GM06990 (cell line): ENCODE measurements around the gene PALMD.

Experiments used
- DNase-seq: peaks from one replicate; pipeline ENCODE4 v3.0.0-alpha.2; 2011; ENCODE audit not compliant: insufficient read length; ENCODE audit errors: extremely low read depth
- H3K27me3 ChIP-seq: replicated peaks from 2 replicates; pipeline ENCODE4 v1.6.0; 2011; ENCODE audit warnings: low read length; ENCODE audit not compliant: control insufficient read depth, insufficient read depth
- H3K36me3 ChIP-seq: 2 replicates; pipeline ENCODE4 v1.5.1; 2011; ENCODE audit warnings: low read length; ENCODE audit not compliant: control insufficient read depth, insufficient read depth
- H3K4me3 ChIP-seq: replicated peaks from 2 replicates; pipeline ENCODE4 v1.5.1; 2011; ENCODE audit warnings: low read depth, mild to moderate bottlenecking, control low read depth, low read length
- TF ChIP-seq, protein P1 (sequence below): IDR thresholded peaks from 2 replicates; pipeline ENCODE4 v1.5.1; 2011; ENCODE audit warnings: low read length, control low read depth, mild to moderate bottlenecking, inconsistent platforms; ENCODE audit not compliant: insufficient read depth, poor library complexity, severe bottlenecking

Gene PALMD

DNA sequence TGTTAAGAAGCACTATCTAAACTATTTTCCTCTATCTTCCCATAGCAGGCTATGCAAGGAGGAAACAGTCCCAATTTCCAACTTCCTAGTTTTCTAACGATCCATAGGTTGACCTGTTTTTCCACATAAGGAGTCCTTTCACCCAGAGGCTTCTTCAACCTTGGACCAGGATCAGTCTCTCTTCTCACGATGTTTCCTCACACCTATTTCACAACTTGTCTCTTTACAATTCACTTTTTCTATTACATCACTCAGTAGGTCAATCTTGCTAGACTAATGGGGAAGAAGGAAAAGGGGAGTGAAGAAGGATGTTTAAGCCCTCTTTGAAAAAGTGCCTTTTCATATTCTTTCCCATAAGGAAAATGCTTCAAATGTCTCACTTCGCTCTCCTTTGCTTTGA lies 15.9 kb downstream of the PALMD start:
- Histone ChIP-seq H3K36me3 (no peaks in the 10 kb centered on the region), H3K4me3 (no peak overlapping the region), H3K27me3 (no peaks in the 10 kb centered on the region)
- no peak for DNase-seq
- TF ChIP-seq, protein P1, sequence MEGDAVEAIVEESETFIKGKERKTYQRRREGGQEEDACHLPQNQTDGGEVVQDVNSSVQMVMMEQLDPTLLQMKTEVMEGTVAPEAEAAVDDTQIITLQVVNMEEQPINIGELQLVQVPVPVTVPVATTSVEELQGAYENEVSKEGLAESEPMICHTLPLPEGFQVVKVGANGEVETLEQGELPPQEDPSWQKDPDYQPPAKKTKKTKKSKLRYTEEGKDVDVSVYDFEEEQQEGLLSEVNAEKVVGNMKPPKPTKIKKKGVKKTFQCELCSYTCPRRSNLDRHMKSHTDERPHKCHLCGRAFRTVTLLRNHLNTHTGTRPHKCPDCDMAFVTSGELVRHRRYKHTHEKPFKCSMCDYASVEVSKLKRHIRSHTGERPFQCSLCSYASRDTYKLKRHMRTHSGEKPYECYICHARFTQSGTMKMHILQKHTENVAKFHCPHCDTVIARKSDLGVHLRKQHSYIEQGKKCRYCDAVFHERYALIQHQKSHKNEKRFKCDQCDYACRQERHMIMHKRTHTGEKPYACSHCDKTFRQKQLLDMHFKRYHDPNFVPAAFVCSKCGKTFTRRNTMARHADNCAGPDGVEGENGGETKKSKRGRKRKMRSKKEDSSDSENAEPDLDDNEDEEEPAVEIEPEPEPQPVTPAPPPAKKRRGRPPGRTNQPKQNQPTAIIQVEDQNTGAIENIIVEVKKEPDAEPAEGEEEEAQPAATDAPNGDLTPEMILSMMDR = no peak

DNA sequence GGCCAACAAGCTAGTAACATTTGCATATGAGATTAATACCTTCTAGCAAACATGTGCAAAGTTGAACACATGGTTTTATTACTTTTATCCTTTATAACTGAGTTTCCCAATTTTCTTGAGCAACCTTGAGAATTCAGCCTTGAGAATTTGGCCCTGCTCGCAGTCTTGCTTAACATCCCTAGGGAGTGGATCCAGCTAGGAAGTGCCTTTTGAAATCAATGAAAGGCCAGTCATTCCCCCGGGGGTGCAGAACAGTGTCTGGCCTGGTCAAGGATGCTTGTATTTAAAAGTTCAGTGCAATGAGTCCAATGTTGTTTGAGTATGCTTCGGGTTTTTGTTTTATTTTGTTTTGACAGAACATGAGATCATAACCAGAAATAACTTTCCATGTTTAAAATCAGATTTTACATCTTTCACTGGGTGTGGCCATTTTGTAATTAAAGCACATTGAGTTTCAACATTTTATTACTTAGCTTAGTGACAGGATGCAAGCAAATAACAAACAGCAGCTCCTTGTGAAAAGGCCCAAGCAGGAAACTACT lies 16.7 kb downstream of the PALMD start:
- no peak for DNase-seq
- no peaks in the 10 kb centered on the region for H3K27me3 ChIP-seq
- no peaks in the 10 kb centered on the region for H3K36me3 ChIP-seq
- no peak overlapping the region for H3K4me3 ChIP-seq
- TF ChIP-seq, protein P1 = no peak

DNA sequence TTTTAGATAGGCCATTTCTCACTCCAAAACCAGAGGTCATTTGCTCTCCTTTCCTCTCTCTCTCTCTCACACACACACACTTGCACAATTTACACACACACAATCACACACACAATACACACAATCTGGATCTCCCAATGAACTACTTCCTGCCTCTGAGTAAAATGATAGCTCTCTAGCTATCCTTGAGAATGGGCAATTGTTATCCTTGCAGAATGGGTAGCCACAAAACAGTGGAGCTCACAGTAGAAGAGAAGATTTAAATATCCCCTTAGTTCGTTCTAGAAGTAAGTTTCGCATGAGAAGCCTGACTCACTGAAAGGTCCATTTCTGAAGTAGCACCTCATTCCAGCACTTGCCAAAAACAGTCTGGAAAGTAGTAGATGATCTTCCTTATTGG lies 17.6 kb downstream of the PALMD start:
- no peaks in the 10 kb centered on the region for H3K36me3 ChIP-seq
- no peaks in the 10 kb centered on the region for H3K27me3 ChIP-seq
- H3K4me3 ChIP-seq = no peak overlapping the region
- TF ChIP-seq, protein P1 = no peak
- DNase-seq = no peak

DNA sequence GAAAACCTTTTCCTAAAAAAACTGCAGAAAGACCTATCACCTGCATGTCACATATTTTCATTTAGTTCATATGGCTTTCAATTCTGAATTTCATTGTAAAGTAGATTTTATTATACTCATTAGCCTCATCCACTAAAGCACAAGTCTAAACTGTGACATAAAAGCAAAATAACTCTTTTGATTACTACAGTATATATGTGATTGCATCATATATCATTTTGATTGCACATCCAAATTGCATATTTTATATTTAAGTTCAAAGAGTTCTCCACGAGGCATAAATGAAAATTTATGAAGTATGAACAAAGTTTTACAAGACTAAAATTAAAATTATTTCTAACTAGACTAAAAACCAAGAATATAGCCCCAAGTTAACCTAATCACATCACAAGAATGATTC lies 19.3 kb downstream of the PALMD start:
- TF ChIP-seq, protein P1 = no peak
- no peak overlapping the region for H3K4me3 ChIP-seq

GRCh38 chr1:99669376-99669775 lies 23.5 kb downstream of the PALMD start:
- no peaks in the 10 kb centered on the region for H3K36me3 ChIP-seq
- TF ChIP-seq, protein P1 = no peak
- no peak for DNase-seq
- no peak overlapping the region for H3K4me3 ChIP-seq
- H3K27me3 ChIP-seq = no peaks in the 10 kb centered on the region

More for the DNA sequence above, 19.3 kb downstream of the PALMD start:
- no peak for DNase-seq
- Histone ChIP-seq H3K27me3 (no peaks in the 10 kb centered on the region), H3K36me3 (no peaks in the 10 kb centered on the region)

DNA sequence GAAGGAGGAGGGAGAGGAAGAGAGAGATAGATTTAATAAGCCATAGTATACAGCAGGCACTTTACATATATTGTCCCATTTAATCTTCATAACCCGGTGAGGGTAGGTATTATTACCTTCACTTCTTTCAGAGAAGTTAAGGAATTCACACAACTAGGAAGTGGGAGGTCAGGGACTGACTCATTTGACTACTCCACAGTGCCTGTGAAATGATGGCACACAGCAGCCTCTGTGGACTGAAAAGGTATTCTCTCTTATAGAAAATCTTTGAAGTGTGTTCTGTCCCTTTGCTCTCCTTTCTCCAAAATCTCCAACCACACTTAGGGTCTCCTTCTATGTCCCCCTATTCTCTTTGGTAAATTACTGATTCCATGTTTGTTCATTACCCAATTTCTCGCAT lies 23.9 kb downstream of the PALMD start:
- DNase-seq = no peak
- Histone ChIP-seq H3K4me3 (no peak overlapping the region), H3K27me3 (no peaks in the 10 kb centered on the region), H3K36me3 (no peaks in the 10 kb centered on the region)
- TF ChIP-seq, protein P1 = no peak
